Measurements from ENCODE around the gene ENKUR. TPM values are rescaled to one million over a fixed set of nuclear protein-coding genes. Genes with fewer than 3 reads are reported as not detected.

The ENKUR gene
- total and polyA plus RNA-seq, 10 of the 15 experiments (the other 5 are each of a cell fraction or from before 2014, with no cell fraction given): 0.01 to 0.19 (median 0.11) TPM; not detected in 6

DNA sequence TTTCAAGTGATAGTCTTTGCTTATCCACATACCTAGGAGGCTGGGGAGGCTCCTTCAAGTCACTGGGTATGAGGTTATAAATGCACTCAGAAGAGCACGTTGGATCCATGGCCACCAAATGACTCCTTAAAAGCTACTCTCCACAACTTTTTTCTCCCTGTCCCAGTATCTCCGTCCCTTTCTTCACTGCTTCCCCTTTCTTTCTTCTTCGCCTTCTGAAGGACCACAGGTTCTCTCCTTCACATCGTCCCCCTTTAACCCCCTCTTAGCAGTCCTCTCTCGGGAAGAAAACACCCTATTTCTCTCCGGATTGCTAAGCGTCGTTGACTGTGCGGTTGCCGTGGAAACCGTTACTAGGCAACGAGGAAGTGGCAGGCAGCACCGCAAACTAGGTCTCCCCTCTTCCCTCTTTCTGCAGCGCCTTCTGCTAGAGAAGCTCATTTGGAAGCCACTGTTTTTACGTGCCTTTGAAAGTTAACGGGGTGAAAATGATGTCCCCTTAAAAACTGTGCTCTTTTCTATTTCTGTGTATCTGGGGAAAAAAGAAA lies at the start of gene ENKUR (continued):
- TF ChIP-seq, protein P1, sequence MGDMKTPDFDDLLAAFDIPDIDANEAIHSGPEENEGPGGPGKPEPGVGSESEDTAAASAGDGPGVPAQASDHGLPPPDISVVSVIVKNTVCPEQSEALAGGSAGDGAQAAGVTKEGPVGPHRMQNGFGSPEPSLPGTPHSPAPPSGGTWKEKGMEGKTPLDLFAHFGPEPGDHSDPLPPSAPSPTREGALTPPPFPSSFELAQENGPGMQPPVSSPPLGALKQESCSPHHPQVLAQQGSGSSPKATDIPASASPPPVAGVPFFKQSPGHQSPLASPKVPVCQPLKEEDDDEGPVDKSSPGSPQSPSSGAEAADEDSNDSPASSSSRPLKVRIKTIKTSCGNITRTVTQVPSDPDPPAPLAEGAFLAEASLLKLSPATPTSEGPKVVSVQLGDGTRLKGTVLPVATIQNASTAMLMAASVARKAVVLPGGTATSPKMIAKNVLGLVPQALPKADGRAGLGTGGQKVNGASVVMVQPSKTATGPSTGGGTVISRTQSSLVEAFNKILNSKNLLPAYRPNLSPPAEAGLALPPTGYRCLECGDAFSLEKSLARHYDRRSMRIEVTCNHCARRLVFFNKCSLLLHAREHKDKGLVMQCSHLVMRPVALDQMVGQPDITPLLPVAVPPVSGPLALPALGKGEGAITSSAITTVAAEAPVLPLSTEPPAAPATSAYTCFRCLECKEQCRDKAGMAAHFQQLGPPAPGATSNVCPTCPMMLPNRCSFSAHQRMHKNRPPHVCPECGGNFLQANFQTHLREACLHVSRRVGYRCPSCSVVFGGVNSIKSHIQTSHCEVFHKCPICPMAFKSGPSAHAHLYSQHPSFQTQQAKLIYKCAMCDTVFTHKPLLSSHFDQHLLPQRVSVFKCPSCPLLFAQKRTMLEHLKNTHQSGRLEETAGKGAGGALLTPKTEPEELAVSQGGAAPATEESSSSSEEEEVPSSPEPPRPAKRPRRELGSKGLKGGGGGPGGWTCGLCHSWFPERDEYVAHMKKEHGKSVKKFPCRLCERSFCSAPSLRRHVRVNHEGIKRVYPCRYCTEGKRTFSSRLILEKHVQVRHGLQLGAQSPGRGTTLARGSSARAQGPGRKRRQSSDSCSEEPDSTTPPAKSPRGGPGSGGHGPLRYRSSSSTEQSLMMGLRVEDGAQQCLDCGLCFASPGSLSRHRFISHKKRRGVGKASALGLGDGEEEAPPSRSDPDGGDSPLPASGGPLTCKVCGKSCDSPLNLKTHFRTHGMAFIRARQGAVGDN (IDR thresholded peaks at IDR 0.05): no peak
- peak; percentile 43; the same call in 1 of the 2 replicates for TF ChIP-seq FOXK2 (IDR thresholded peaks at IDR 0.05)
- TF ChIP-seq ZNF207 (IDR thresholded peaks at IDR 0.05; ENCODE audit: borderline replicate concordance): 0 out of 2 replicates have a peak, but pooled peaks have one; percentile 54
- TF ChIP-seq EGR1 (IDR thresholded peaks at IDR 0.05; ENCODE audit: borderline replicate concordance in 1 of 2, low read depth in 2 of 2, low read length in 2 of 2): no peak
- peak; percentile 38; the same call in 1 of the 2 replicates for TF ChIP-seq SPI1 (IDR thresholded peaks at IDR 0.05; ENCODE audit: borderline replicate concordance, insufficient read depth, low read depth, low read length)
- TF ChIP-seq, protein P2, sequence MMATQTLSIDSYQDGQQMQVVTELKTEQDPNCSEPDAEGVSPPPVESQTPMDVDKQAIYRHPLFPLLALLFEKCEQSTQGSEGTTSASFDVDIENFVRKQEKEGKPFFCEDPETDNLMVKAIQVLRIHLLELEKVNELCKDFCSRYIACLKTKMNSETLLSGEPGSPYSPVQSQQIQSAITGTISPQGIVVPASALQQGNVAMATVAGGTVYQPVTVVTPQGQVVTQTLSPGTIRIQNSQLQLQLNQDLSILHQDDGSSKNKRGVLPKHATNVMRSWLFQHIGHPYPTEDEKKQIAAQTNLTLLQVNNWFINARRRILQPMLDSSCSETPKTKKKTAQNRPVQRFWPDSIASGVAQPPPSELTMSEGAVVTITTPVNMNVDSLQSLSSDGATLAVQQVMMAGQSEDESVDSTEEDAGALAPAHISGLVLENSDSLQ (IDR thresholded peaks at IDR 0.05): peak; percentile 91
- no peak for TF ChIP-seq EP300 (IDR thresholded peaks at IDR 0.05; ENCODE audit: borderline replicate concordance in 1 of 2, control insufficient read depth in 1 of 2, low read depth in 2 of 2, low read length in 2 of 2)
- no peak for TF ChIP-seq MTA3 (IDR thresholded peaks at IDR 0.05; ENCODE audit: borderline replicate concordance, low read length)
- TF ChIP-seq IRF4 (IDR thresholded peaks at IDR 0.05; ENCODE audit: low read depth, low read length): no peak
- TF ChIP-seq IKZF2 (IDR thresholded peaks at IDR 0.05): no peak
- 0 out of 2 replicates have a peak, but pooled peaks have one; percentile 6 for TF ChIP-seq HDGF (IDR thresholded peaks at IDR 0.05)
- no peak; the same call in 1 of the 2 replicates for TF ChIP-seq MXI1 (IDR thresholded peaks at IDR 0.05; ENCODE audit: low read depth, low read length)
- TF ChIP-seq, protein P3, sequence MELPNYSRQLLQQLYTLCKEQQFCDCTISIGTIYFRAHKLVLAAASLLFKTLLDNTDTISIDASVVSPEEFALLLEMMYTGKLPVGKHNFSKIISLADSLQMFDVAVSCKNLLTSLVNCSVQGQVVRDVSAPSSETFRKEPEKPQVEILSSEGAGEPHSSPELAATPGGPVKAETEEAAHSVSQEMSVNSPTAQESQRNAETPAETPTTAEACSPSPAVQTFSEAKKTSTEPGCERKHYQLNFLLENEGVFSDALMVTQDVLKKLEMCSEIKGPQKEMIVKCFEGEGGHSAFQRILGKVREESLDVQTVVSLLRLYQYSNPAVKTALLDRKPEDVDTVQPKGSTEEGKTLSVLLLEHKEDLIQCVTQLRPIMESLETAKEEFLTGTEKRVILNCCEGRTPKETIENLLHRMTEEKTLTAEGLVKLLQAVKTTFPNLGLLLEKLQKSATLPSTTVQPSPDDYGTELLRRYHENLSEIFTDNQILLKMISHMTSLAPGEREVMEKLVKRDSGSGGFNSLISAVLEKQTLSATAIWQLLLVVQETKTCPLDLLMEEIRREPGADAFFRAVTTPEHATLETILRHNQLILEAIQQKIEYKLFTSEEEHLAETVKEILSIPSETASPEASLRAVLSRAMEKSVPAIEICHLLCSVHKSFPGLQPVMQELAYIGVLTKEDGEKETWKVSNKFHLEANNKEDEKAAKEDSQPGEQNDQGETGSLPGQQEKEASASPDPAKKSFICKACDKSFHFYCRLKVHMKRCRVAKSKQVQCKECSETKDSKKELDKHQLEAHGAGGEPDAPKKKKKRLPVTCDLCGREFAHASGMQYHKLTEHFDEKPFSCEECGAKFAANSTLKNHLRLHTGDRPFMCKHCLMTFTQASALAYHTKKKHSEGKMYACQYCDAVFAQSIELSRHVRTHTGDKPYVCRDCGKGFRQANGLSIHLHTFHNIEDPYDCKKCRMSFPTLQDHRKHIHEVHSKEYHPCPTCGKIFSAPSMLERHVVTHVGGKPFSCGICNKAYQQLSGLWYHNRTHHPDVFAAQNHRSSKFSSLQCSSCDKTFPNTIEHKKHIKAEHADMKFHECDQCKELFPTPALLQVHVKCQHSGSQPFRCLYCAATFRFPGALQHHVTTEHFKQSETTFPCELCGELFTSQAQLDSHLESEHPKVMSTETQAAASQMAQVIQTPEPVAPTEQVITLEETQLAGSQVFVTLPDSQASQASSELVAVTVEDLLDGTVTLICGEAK (IDR thresholded peaks at IDR 0.05; ENCODE audit: borderline replicate concordance): peak; percentile 77
- no peak for TF ChIP-seq NFYB (IDR thresholded peaks at IDR 0.05; ENCODE audit: insufficient read depth, low read depth, low read length)
- TF ChIP-seq, protein P4, sequence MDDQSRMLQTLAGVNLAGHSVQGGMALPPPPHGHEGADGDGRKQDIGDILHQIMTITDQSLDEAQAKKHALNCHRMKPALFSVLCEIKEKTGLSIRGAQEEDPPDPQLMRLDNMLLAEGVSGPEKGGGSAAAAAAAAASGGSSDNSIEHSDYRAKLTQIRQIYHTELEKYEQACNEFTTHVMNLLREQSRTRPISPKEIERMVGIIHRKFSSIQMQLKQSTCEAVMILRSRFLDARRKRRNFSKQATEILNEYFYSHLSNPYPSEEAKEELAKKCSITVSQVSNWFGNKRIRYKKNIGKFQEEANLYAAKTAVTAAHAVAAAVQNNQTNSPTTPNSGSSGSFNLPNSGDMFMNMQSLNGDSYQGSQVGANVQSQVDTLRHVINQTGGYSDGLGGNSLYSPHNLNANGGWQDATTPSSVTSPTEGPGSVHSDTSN (IDR thresholded peaks at IDR 0.05; ENCODE audit: insufficient replicate concordance, low read depth, low read length): peak; percentile 49
- no peak for TF ChIP-seq BCL11A (IDR thresholded peaks at IDR 0.05; ENCODE audit: low read depth, low read length)
- TF ChIP-seq RB1 (IDR thresholded peaks at IDR 0.05; ENCODE audit: borderline replicate concordance): no peak
- TF ChIP-seq SREBF1 (IDR thresholded peaks at IDR 0.05; ENCODE audit: low read length): no peak
